HCT116 (cell line): ENCODE measurements around the gene RALGAPA1. TPM values are rescaled to one million over a fixed set of nuclear protein-coding genes. Genes with fewer than 3 reads are reported as not detected.

Source experiments
- ATAC-seq: fragments of 200-7000 bp; cut with Tn5 transposase; 2 replicates; pipeline ENCODE4 v1.9.1; 2020; ENCODE audit warnings: mild to moderate bottlenecking, moderate library complexity
- BruUV-seq: library from RNA; stranded (reverse); fragments of 400-500 nt; replicated peaks from 2 replicates; lab custom pipeline; 2021; lab: Mats Ljungman, UMichigan
- CTCF ChIA-PET: fragments of 300-600 bp; sonication (Branson Sonifier 250); formaldehyde crosslinking; loops from one replicate; lab custom pipeline; 2021; ENCODE audit warnings: antibody characterized with exemption; lab: Charles Lee
- POLR2A ChIA-PET: fragments of 300-600, 350-600 bp; sonication (Branson Sonifier 250); formaldehyde crosslinking; loops from one replicate; lab custom pipeline; 2021; ENCODE audit warnings: antibody characterized with exemption; lab: Charles Lee
- RAD21 ChIA-PET, 2 experiments: fragments of 300-600 bp; sonication (Branson Sonifier 250); formaldehyde crosslinking; loops; one replicate each; lab custom pipeline; 2023; ENCODE audit warnings: low total read pairs in 2 of 2; ENCODE audit not compliant: uncharacterized antibody in 2 of 2, unreplicated experiment in 2 of 2, low non-redundant PET in 1 of 2; lab: Charles Lee
- DNase-seq: peaks from one replicate; pipeline ENCODE4 v3.0.0-alpha.2; 2010; ENCODE audit warnings: low read depth, low spot score
- H2AFZ ChIP-seq: fragments of 200-600 bp; shearing (Covaris generic), sonication (generic); 2 replicates; pipeline ENCODE4 v1.6.1; 2017; ENCODE audit warnings: low read depth, mixed run types, mixed read lengths, antibody characterized with exemption, low read length; ENCODE audit not compliant: poor library complexity, severe bottlenecking
- H3K27ac ChIP-seq: 2 replicates; pipeline ENCODE4 v1.5.1; 2012; ENCODE audit warnings: low read depth, low read length
- H3K27me3 ChIP-seq: fragments of 200-600 bp; sonication (generic); 2 replicates; pipeline ENCODE4 v1.6.1; 2016; ENCODE audit warnings: mixed run types, low read length, mixed read lengths; ENCODE audit not compliant: insufficient read depth
- H3K36me3 ChIP-seq, 2 experiments: fragments of 200-500 bp in 1 of 2; fragments of 200-600 bp in 1 of 2; sonication (Bioruptor generic) in 1 of 2; sonication (generic) in 1 of 2; 2 replicates each; pipeline versions ENCODE4 v1.5.1 to v1.6.1; 2014 to 2016; ENCODE audit warnings: low read length in 2 of 2, inconsistent platforms in 1 of 2, mixed read lengths in 1 of 2, mixed run types in 1 of 2; ENCODE audit not compliant: insufficient read depth in 2 of 2, control insufficient read depth in 1 of 2
- H3K4me1 ChIP-seq, 2 experiments: fragments of 200-600 bp in 1 of 2; sonication (generic) in 1 of 2; 2 replicates each; pipeline versions ENCODE4 v1.5.1 to v1.6.1; 2012 to 2017; ENCODE audit warnings: low read length in 2 of 2, inconsistent platforms in 1 of 2, mild to moderate bottlenecking in 1 of 2, mixed read lengths in 1 of 2, mixed run types in 1 of 2, moderate library complexity in 1 of 2; ENCODE audit not compliant: insufficient read depth in 2 of 2, control insufficient read depth in 1 of 2
- H3K4me2 ChIP-seq: fragments of 200-600 bp; sonication (generic); 2 replicates; pipeline ENCODE4 v1.6.1; 2017; ENCODE audit warnings: mixed run types, low read length, mixed read lengths
- H3K4me3 ChIP-seq, 2 experiments: fragments of 200-600 bp in 1 of 2; sonication (generic) in 1 of 2; replicated peaks in 1 of 2; 2 replicates each; pipeline ENCODE4 v1.5.1; 2011 to 2016; ENCODE audit warnings: low read length in 2 of 2, control low read depth in 1 of 2, low read depth in 1 of 2, mild to moderate bottlenecking in 1 of 2, mixed read lengths in 1 of 2, mixed run types in 1 of 2
- H3K79me2 ChIP-seq: fragments of 200-600 bp; sonication (generic); 2 replicates; pipeline ENCODE4 v1.6.1; 2017; ENCODE audit warnings: mild to moderate bottlenecking, mixed run types, low read length, moderate library complexity, mixed read lengths; ENCODE audit not compliant: insufficient read depth
- H3K9ac ChIP-seq: fragments of 200-600 bp; sonication (generic); 2 replicates; pipeline ENCODE4 v1.6.1; 2016; ENCODE audit warnings: low read length, mixed read lengths
- H3K9me2 ChIP-seq: fragments of 200-600 bp; sonication (generic), shearing (Covaris generic); 2 replicates; pipeline ENCODE4 v1.6.1; 2017; ENCODE audit warnings: mixed run types, mild to moderate bottlenecking, moderate library complexity; ENCODE audit not compliant: insufficient read depth
- H3K9me3 ChIP-seq, 2 experiments: fragments of 200-500 bp in 1 of 2; fragments of 200-600 bp in 1 of 2; sonication (Bioruptor generic) in 1 of 2; sonication (generic) in 1 of 2; 2 replicates each; pipeline ENCODE4 v1.6.1; 2014 to 2017; ENCODE audit warnings: low read length in 2 of 2, mixed read lengths in 2 of 2, inconsistent platforms in 1 of 2, low read depth in 1 of 2, mild to moderate bottlenecking in 1 of 2, mixed run types in 1 of 2, moderate library complexity in 1 of 2; ENCODE audit not compliant: control insufficient read depth in 1 of 2, insufficient read depth in 1 of 2
- H4K20me1 ChIP-seq: fragments of 200-600 bp; sonication (generic), shearing (Covaris generic); 2 replicates; pipeline ENCODE4 v1.6.1; 2017; ENCODE audit warnings: mixed run types, mild to moderate bottlenecking, moderate library complexity; ENCODE audit not compliant: insufficient read depth
- CEBPB ChIP-seq: IDR thresholded peaks from 2 replicates; pipeline ENCODE4 v1.6.1; 2012; ENCODE audit warnings: low read depth
- SIN3A ChIP-seq: IDR thresholded peaks from 2 replicates; pipeline ENCODE4 v1.6.1; 2012; ENCODE audit warnings: low read depth
- ZNF274 ChIP-seq: fragments of 200-500 bp; sonication (Bioruptor generic); IDR thresholded peaks from 2 replicates; pipeline ENCODE4 v1.6.1; 2014; ENCODE audit warnings: mild to moderate bottlenecking, low read depth, low read length, inconsistent platforms
- intact Hi-C: fragments of 100-400 bp; cut with micrococcal nuclease; formaldehyde crosslinking; loops from 2 replicates; pipeline ENCODE4 v1.10.0; 2022
- total RNA-seq: library from RNA; stranded (reverse); gene quantifications from one replicate; pipeline ENCODE4 v1.2.1, GENCODE V29; 2021; ENCODE audit not compliant: unreplicated experiment
- TF ChIP-seq, protein P1 (sequence below): IDR thresholded peaks from 2 replicates; pipeline ENCODE4 v1.6.1; 2012; ENCODE audit warnings: low read depth

RALGAPA1 gene
- total RNA-seq, 1 experiment from 2014 or later: 29.3 TPM

DNA sequence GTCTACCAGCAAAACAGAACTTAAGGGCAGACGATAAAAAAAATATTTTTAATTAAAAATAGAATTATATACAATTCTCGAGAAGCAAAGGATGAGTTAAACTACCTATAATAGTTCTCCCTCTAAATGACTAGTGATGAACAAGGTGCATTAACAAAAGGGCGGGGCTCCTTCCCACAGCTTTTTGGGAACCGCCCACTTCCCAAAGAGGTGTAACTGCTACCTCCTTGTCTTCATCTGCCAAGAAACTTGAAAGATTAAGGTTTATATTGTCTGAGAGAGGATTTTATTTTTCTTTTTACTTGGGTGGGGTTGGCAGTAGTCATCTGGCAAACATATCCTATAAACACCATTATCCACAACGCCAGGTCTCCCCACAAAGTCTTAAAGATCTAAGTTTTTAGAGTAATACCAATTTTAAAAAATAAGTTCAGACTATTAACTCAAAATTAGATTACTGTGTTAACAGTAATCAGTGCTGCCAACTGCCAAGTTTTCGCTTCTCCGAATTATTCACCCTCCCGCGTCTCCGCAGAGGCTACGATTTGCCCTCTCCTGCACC is 938 bp downstream of the RALGAPA1 start:
- ChIA-PET POLR2A (interaction anchor here (3.0 kb wide), 1 partner anchor 18 kb away, joined by 10 read pairs; the partner anchor contains the start of gene BRMS1L), CTCF (interaction anchor here (1.3 to 1.5 kb wide), 2 partner anchors 13 to 18 kb away, joined by 4 to 7 read pairs; partner anchors contain the start of gene BRMS1L), RAD21 (no interaction called here)
- TF ChIP-seq, protein P1, sequence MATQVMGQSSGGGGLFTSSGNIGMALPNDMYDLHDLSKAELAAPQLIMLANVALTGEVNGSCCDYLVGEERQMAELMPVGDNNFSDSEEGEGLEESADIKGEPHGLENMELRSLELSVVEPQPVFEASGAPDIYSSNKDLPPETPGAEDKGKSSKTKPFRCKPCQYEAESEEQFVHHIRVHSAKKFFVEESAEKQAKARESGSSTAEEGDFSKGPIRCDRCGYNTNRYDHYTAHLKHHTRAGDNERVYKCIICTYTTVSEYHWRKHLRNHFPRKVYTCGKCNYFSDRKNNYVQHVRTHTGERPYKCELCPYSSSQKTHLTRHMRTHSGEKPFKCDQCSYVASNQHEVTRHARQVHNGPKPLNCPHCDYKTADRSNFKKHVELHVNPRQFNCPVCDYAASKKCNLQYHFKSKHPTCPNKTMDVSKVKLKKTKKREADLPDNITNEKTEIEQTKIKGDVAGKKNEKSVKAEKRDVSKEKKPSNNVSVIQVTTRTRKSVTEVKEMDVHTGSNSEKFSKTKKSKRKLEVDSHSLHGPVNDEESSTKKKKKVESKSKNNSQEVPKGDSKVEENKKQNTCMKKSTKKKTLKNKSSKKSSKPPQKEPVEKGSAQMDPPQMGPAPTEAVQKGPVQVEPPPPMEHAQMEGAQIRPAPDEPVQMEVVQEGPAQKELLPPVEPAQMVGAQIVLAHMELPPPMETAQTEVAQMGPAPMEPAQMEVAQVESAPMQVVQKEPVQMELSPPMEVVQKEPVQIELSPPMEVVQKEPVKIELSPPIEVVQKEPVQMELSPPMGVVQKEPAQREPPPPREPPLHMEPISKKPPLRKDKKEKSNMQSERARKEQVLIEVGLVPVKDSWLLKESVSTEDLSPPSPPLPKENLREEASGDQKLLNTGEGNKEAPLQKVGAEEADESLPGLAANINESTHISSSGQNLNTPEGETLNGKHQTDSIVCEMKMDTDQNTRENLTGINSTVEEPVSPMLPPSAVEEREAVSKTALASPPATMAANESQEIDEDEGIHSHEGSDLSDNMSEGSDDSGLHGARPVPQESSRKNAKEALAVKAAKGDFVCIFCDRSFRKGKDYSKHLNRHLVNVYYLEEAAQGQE: no peak
- 0 out of 2 replicates have a peak, but pooled peaks have one; percentile 26 for TF ChIP-seq SIN3A
- no peak for TF ChIP-seq ZNF274
- no peak for TF ChIP-seq CEBPB
- Histone ChIP-seq H3K27me3 (no peaks in the 10 kb centered on the region), H3K36me3 (no peaks in the 10 kb centered on the region), H3K9me2 (no peaks in the 10 kb centered on the region), H3K4me3 (peak overlapping the region; percentile 81 to 82), H2AFZ (no peak overlapping the region), H3K79me2 (peaks cover 38% of the 10 kb centered on the region), H3K27ac (peak overlapping the region; percentile 89), H3K4me1 (peaks cover 8 to 10% of the 10 kb centered on the region in 2 experiments; a peak in 3 of 4 replicates), H3K9ac (peak overlapping the region; percentile 73), H3K4me2 (peak overlapping the region; percentile 93), H4K20me1 (no peaks in the 10 kb centered on the region), H3K9me3 (no peaks in the 10 kb centered on the region)
- intact Hi-C loops: no loop called here
- no TSS peak for BruUV-seq
- ATAC-seq (peak; percentile 25; the same call in 1 of the 2 replicates), DNase-seq (no peak)
